Right renal pelvis (tissue), 4 donors: Measurements from ENCODE around the gene DRD4. TPM values are rescaled to one million over a fixed set of nuclear protein-coding genes. Genes with fewer than 3 reads are reported as not detected.

Experiments
- DNase-seq, 4 donors: peaks; one replicate each; pipeline ENCODE4 v3.0.0-alpha.2; 2013; ENCODE audit warnings: low read depth in 4 of 4, low spot score in 3 of 4, missing footprints in 1 of 4
- polyA plus RNA-seq, 4 donors: library from polyadenylated mRNA; unstranded; fragments of 120-200 nt; gene quantifications; one replicate each; pipeline ENCODE4 v1.2.1, GENCODE V29; 2013; ENCODE audit not compliant: insufficient read length in 4 of 4

Gene DRD4
- 1 to 10 TPM; 1.7 to 5.7 (median 2.1) TPM for polyA plus RNA-seq

DNA sequence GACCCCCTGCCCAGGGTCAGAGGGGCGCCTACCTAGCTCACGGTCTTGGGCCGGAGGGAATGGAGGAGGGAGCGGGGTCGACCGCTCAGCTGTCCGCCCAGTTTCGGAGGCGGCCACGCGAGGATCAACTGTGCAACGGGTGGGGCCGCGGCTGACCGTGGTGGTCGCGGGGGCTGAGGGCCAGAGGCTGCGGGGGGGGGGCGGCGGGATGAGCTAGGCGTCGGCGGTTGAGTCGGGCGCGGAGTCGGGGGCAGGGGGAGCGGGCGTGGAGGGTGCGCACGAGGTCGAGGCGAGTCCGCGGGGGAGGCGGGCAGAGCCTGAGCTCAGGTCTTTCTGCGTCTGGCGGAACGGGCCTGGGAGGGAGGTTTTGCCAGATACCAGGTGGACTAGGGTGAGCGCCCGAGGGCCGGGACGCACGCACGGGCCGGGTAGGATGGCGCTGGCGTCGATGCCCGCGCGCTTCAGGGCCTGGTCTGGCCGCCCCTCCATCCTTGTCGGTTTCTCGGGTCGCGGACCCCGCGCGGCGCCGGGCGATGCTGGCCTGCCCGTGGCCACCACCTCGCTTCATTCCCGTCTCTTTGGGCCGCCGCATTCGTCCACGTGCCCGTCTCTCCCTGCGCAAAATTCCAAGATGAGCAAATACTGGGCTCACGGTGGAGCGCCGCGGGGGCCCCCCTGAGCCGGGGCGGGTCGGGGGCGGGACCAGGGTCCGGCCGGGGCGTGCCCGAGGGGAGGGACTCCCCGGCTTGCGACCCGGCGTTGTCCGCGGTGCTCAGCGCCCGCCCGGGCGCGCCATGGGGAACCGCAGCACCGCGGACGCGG, at the start of gene DRD4:
Gene DRD4 (plus strand): TSS at position 759 of the 822 bp plus-strand sequence. CDS start 36 bp downstream, at position 795.
- no peak for DNase-seq

- DNase-seq: no peak
Observed at GRCh38 chr11:587546-587945, 49.5 kb upstream of the DRD4 start.

GRCh38 chr11:587978-588380, 49.1 kb upstream of the DRD4 start:
- DNase-seq: no peak

- no peak for DNase-seq
Observed at GRCh38 chr11:589798-590197, 47.3 kb upstream of the DRD4 start.

GRCh38 chr11:590997-591396, 46.1 kb upstream of the DRD4 start:
- no peak for DNase-seq

GRCh38 chr11:592501-592900, 44.6 kb upstream of the DRD4 start:
- DNase-seq: no peak

DNA sequence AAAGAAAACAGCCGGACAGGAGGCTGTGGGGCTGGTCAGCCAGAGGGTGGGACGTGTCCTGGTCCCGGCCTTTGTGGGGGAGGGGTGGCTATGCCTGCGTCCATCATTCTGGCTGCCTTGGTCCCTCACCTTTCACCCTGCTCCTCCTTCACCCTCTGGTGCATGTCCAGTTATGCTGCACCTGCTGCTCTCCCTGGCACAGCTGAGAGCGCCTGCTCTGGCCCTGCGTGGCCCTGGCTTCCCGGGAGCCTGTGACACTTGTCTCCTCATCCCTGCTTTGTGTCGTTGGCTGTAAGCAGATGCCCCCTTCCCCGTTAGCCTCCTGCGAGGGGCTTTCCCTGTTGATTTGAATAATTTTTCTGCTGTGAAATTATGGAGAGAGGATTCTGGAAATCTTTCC, 44.2 kb upstream of the DRD4 start:
- DNase-seq: no peak

GRCh38 chr11:593347-593746, 43.7 kb upstream of the DRD4 start:
- no peak for DNase-seq

- DNase-seq: no peak
Observed at GRCh38 chr11:595400-595799, 41.7 kb upstream of the DRD4 start.

DNA sequence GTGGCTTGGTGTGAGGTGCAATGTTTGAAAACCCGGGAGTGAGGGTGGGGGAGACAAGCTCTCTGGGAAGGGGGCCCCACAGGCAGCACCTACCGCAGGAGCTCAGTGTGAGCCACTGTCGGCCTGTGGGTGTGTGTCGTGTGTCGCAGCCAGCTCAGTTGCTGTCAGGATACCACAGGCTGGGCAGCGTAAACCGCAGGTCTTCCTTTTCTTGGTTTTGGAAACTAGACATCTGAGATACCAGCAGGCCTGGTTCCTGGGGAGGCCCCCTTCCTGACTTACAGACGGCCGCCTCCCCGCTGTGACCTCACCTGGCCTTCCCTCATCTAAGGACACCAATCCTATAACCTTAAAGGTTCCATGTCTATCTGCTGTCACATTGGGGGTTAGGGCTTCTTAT, 40.7 kb upstream of the DRD4 start:
- no peak for DNase-seq

GRCh38 chr11:597166-597725, 39.8 kb upstream of the DRD4 start:
- no peak for DNase-seq

DNA sequence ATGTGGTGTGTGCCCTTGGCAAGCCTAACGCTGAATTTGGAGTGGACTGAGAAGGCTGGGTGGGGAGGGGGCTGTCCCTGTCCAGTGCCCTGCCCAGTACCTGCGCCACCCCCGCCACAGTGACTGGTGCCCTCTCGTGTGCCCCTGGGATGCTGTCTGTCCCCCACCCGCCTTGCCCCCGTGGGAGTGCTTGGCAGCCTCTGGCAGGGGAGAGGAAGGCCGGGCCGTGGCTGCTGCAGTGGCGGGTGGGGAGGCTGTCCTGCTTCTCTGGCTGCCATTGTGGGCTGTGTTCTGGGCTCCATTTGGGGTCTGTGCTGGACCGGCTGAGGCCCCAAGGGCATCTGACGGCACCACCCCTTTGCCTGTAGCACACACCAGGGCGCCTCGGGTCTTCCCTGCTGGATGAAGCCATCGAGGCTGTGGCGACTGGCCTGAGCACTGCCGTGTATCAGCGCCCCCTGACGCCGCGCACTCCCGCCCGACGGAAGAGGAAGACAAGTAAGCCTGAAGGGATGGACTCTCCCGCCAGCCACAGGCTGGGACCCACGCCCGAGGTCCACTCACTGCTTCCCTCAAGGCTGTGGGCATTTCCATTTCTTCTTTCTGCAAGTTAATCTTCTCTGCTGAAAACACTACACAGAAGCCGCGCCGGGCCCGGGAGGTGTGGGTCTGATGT, 38.9 kb upstream of the DRD4 start:
- DNase-seq: no peak

GRCh38 chr11:601573-602245, 35.4 kb upstream of the DRD4 start:
- no peak for DNase-seq

GRCh38 chr11:603154-603553, 33.9 kb upstream of the DRD4 start:
- DNase-seq: no peak

DNA sequence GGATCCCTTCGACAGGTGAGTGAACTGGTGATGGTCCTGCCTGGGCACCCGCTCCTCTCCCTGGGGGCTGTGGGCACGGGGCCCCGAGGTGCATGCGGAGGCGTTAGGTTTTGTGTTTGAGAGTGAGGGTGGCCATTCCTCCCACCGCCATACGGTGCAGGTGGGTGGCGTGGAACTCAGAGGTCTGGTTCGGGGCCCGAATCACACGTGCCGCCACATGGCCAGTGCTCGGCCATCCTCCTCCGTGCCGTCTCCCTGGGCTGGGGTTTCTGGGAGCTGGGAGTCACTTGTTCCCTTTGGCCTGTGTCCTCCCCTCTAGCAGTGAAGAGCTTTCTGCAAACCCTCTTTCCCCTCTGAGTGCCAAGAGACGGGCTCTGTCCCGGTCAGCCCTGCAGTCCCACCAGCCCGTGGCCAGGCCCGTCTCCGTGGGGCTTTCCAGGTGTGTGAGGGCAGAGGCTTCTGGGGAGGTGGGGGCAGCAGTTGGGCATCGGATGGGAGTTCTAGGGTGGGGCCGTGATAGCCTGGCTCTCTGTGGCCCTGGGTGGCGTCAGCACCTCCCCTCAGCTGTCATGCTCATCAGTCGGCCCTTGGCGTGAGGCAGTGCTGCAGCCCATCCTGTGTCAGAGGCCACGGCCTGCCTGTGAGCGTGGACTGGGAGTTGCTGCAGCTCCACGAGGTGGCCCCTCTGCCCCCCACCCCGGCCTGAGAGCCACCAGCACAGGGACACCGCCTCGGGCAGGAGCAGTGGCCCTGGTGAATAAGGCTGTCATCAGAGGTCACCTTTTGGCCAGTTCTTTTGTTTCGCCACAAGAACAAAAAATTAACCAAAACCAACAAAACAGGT, 31.6 kb upstream of the DRD4 start:
- no peak for DNase-seq

DNA sequence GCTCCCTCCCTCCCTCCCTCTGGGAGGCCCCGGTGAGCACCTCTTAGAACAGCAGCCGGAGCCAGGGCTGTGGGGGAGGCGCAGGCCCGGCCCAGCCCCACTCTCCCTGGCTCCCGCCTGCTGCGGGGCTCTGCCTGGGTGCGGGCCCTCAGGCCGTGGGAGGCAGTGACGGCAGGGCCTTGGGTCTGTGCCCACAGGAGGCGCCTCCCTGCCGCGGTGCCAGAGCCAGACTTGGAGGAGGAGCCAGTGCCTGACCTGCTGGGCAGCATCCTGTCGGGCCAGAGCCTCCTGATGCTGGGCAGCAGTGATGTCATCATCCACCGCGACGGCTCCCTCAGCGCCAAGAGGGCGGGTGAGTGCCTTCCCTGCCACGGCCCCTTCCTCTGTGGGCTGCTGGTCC, 30.8 kb upstream of the DRD4 start:
- DNase-seq: no peak

DNA sequence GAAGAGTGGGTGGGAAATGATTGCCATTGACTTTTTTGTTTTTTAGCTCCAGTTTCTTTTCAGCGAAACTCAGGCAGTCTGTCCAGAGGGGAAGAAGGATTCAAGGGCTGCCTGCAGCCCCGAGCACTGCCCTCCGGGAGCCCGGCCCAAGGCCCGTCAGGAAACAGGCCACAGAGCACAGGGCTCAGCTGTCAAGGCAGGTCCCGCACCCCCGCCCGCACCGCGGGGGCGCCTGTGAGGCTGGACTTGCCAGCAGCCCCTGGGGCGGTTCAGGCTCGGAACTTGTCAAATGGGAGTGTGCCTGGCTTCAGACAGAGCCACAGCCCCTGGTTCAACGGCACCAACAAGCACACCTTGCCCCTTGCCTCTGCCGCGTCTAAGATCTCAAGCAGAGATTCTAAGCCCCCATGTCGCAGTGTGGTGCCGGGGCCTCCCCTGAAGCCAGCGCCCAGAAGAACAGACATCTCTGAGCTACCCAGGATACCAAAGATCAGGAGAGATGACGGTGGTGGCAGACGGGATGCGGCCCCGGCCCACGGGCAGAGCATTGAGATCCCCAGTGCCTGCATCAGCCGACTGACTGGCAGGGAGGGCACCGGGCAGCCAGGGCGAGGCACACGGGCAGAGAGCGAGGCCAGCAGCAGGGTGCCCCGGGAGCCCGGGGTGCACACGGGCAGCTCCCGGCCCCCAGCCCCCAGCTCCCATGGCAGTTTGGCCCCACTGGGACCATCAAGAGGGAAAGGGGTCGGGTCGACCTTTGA, 29.9 kb upstream of the DRD4 start:
- DNase-seq: no peak

DNA sequence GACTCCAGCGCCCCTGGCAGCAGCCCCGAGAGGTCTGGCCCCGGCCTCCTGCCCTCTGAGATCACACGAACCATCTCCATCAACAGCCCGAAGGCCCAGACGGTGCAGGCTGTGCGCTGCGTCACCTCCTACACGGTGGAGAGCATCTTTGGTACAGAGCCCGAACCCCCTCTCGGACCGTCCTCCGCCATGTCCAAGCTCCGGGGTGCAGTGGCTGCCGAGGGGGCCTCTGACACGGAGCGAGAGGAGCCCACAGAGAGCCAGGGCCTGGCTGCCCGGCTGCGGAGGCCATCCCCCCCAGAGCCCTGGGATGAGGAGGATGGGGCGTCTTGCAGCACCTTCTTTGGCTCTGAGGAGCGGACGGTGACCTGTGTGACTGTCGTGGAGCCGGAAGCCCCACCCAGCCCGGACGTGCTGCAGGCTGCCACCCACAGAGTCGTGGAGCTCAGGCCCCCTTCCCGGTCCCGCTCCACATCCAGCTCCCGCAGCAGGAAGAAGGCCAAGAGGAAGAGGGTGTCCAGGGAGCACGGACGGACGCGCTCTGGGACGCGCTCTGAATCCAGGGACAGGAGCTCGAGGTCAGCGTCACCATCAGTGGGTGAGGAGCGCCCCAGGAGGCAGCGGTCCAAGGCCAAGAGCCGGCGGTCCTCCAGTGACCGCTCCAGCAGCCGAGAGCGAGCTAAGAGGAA, 29.0 kb upstream of the DRD4 start:
- no peak for DNase-seq

GRCh38 chr11:608791-609251, 28.2 kb upstream of the DRD4 start:
- no peak for DNase-seq
